A375 (cell line): ENCODE measurements around the gene CSTPP1. TPM values are rescaled to one million over a fixed set of nuclear protein-coding genes. Genes with fewer than 3 reads are reported as not detected.

Source experiments
- small RNA-seq: library from RNA; depleted of rRNA; stranded (forward); fragments of <200 nt; gene quantifications from one replicate; pipeline ENCODE3, GENCODE V24; 2014
- total RNA-seq: library from RNA; depleted of rRNA; stranded (reverse); fragments of >200 nt; shearing (Covaris generic); gene quantifications from 2 replicates; pipeline ENCODE4 v1.2.3, GENCODE V29; 2014; rRNA removed

CSTPP1 gene, protein sequence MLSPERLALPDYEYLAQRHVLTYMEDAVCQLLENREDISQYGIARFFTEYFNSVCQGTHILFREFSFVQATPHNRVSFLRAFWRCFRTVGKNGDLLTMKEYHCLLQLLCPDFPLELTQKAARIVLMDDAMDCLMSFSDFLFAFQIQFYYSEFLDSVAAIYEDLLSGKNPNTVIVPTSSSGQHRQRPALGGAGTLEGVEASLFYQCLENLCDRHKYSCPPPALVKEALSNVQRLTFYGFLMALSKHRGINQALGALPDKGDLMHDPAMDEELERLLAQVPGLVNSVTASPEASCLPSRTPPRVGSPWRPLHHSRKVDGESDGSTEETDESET
- total RNA-seq = 26.3 and 28.1 TPM in 2 replicates

DNA sequence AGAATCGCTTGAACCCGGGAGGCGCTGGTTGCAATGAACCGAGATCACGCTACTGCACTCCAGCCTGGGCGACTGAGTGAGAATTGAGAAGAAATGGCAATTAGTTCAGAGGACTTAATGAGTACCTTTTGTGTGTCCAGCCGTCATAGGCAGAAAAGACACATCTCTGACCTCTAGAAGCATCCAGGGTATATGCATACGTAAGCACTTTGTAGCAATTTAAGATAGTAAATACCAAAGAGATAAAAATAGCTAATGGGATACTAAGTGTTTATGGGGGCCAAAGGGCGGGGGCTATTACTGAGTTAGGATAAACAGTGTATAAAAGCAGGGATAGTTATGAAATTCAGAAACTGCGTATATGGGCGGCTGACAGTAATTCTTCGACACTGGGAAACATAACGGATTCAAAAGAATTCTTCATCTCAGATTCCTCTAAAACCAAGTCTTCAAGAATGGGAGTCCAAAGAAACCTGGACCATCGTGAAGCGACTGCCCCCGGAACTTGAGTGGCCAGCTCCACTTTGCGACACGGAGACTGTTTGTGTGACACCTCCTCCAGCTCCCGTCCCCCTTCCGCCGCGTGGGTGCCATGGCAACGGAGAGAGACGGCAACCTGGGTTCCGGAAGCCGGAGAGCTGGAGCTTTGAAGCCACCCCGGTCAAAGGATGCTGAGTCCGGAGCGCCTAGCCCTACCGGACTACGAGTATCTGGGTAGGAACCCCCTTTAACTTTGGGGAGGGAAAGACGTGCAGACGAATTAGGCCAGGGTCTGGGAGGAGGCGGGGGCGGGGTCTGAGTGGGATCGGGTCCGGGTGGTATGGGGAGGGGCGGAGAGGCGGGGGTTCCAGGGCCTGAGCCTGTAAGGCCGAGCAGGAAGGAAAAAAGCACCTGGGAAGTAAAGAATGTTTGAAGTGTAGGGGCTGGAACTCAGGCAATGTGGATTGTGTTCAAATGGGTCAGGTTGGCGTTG, at the start of gene CSTPP1:
Gene CSTPP1 (plus strand): TSS at position 624 of the 973 bp plus-strand sequence. CDS start 45 bp downstream, at position 669.

DNA sequence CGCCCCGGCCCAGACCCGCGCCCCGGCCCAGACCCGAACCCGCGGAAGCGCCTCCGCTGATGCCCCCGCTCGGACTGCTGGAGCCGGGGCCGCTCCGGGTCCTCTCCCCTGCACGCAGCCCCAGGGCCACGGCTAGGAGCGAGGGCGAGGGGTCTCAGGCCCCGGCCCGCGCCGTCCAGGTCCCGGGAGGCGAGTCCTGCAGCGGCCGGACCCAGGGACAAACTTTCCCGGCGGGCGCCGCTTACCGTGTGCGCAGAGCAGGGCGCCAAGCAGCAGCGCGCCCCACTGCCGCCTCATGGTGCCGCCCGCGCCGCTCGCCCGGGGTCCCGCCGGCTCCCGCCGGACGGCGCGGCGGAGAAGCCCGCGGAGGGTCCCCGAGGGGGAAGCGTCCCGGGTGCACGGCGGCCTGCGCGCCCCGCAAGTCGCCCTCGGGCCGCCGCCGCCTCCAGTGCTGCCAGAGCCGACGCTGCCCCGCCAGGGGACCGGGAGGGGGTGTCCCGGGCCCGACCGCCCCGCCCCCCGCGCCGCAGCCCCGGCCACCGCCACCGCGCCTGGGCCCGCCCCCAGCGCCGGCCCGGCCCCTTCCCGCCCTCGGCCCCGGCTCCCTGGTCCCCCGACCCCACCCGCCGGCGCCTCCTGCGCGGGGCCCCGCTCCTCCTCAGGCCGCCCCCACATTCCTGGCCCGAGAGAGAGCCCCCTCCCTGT, 18.3 kb upstream of the CSTPP1 start, which contains the start of gene LRP4:
Gene LRP4 (minus strand): TSS at position 468 of the 705 bp plus-strand sequence. CDS start 171 bp downstream, at position 297.

DNA sequence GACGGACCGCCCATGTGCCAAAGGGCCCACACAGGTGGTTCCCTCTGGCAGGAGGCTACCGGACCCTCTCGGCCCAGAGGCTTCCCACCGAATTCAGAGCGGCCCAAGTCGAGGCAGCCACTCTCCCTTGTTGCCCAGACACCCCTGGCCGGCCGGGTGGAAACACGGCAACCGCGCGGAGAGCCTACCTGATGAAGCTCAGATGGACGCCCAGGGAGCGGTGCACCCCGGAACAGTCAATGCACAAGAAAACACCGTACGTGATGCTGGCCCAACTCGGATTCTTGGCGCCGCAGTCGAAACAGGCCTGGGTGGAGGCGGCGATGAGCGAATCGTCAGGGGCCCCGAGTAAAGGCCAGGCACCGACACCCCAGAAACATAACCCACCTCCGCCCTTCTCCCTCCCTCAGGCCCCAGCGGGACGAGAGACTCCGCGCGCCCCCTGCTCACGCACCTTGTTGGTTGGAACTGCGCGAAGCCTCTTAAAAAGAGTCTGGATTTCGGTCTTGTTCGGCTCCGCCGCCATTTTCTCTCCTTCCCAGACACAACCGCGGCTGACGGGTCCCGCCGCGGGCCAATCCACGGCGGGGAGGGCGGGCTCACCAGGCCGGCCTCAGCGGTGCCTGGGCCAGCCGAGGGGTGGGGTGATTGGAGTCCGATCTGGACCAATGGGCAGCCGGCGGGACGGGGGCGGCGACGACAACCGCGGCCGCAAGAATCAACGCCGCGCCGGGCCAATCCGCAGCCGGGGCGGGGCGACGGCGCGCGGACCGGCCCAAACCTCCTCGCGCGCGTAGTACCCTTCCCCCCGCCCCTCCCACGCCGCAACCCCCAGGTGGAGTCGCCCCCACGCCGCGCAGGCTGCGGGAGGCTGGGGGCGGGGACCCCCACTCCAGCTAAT, 240.0 kb downstream of the CSTPP1 start, which contains the start of gene ARFGAP2:
Gene ARFGAP2 (minus strand): TSS at position 552 of the 901 bp plus-strand sequence. CDS start 26 bp downstream, at position 526.

DNA sequence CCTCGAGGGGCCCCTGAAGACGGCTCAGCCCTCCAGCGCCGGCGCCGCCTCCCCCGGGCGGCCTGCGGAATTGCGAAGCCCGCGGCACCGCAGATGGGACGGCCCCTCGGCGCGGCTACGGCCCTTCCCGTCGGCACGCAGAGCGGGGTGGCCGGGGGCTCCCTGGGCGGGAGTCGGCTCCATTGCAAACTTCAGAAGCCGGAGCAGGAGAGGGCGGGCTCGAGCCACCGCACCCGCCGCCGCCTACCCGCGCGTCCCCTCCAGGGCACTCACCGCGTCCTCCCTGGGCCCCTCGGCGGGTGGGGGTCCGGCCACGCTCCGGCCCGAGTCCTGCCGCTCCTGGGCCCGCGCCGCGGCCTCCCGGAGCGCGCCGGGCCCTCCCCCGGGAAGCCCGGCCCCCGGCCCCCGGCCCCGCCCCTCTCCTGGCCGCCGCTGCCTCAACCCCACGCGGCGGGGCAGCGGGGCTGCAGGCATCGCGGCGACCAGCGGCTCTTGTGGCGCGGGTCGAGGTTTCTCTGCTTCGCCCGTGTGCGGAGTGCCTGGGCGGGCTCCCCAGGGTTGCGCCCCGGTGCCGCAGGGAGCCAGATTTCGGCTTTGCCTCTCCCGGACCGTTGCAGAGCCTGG, 249.6 kb downstream of the CSTPP1 start, which contains the start of gene PACSIN3:
Gene PACSIN3 (minus strand): TSS at position 359 of the 624 bp plus-strand sequence. CDS start 3,707 bp downstream, outside the sequence.

Small RNA genes within 50 kb of the gene (small RNA-seq; reads per million reads assigned to genes)
- not detected for gene MIR6745

Other genes starting within 250 kb of the CSTPP1 start
- gene ARHGAP1, start 236.1 kb upstream of the CSTPP1 start, total RNA-seq = 27.6 and 33.6 TPM in 2 replicates
- 13.6 and 14.6 TPM in 2 replicates for gene ZNF408, start 235.7 kb upstream of the CSTPP1 start, total RNA-seq
- gene F2, start 217.5 kb upstream of the CSTPP1 start, total RNA-seq = not detected in 2 replicates
- 92.5 and 102 TPM in 2 replicates for gene CKAP5, start 90.5 kb upstream of the CSTPP1 start, total RNA-seq
- gene LRP4, start 18.2 kb upstream of the CSTPP1 start, total RNA-seq = 2.8 and 3.2 TPM in 2 replicates
- 106 and 145 TPM in 2 replicates for gene ARFGAP2, start 240.1 kb downstream of the CSTPP1 start, total RNA-seq
- gene PACSIN3, start 249.7 kb downstream of the CSTPP1 start, total RNA-seq = 131 and 144 TPM in 2 replicates